SIG-M5 (cell line): Measurements from ENCODE around the gene DCLK2.

Source experiments
- DNase-seq: peaks from one replicate; lab custom pipeline; 2025; lab: John Stamatoyannopoulos, UW

DCLK2 gene

GRCh38 chr4:150242820-150243458 lies 164.7 kb downstream of the DCLK2 start:
- no peak for DNase-seq

- DNase-seq, result no peak
Measured at GRCh38 chr4:150243932-150244331, 165.7 kb downstream of the DCLK2 start.

GRCh38 chr4:150244600-150244999 lies 166.4 kb downstream of the DCLK2 start:
- no peak for DNase-seq

- no peak for DNase-seq
Measured at GRCh38 chr4:150247184-150247583, 168.9 kb downstream of the DCLK2 start.

- DNase-seq, result no peak
Measured at GRCh38 chr4:150248181-150248580, 169.9 kb downstream of the DCLK2 start.

- no peak for DNase-seq
Measured at GRCh38 chr4:150250293-150250997, 172.2 kb downstream of the DCLK2 start.

GRCh38 chr4:150250998-150251651 lies 172.9 kb downstream of the DCLK2 start:
- DNase-seq, result no peak

GRCh38 chr4:150251752-150252190 lies 173.5 kb downstream of the DCLK2 start:
- DNase-seq, result no peak

- no peak for DNase-seq
Measured at GRCh38 chr4:150252306-150252705, 174.1 kb downstream of the DCLK2 start.

- no peak for DNase-seq
Measured at GRCh38 chr4:150252741-150253140, 174.5 kb downstream of the DCLK2 start.

GRCh38 chr4:150253416-150253815 lies 175.2 kb downstream of the DCLK2 start:
- DNase-seq, result no peak

GRCh38 chr4:150253965-150254630 lies 175.9 kb downstream of the DCLK2 start:
- DNase-seq, result no peak

- no peak for DNase-seq
Measured at GRCh38 chr4:150255610-150256224, 177.5 kb downstream of the DCLK2 start.

GRCh38 chr4:150256225-150256620 lies 178.0 kb downstream of the DCLK2 start:
- DNase-seq, result no peak

GRCh38 chr4:150256841-150257730 lies 178.8 kb downstream of the DCLK2 start:
- no peak for DNase-seq

- DNase-seq, result no peak
Measured at GRCh38 chr4:150258569-150258968, 180.3 kb downstream of the DCLK2 start.

GRCh38 chr4:150259861-150260567 lies 181.8 kb downstream of the DCLK2 start:
- DNase-seq, result no peak

GRCh38 chr4:150261571-150261970 lies 183.3 kb downstream of the DCLK2 start:
- DNase-seq, result no peak

GRCh38 chr4:150262611-150263010 lies 184.4 kb downstream of the DCLK2 start:
- DNase-seq, result no peak

GRCh38 chr4:150264595-150265161 lies 186.4 kb downstream of the DCLK2 start:
- no peak for DNase-seq
